ENCODE results near the gene PIGL. TPM values are rescaled to one million over a fixed set of nuclear protein-coding genes. Genes with fewer than 3 reads are reported as not detected.
"Not testable (repeated sequence)": the region's sequence is repeated elsewhere in the genome, so short reads cannot be mapped to it uniquely, and the experiment has no call there.

PIGL gene
- total RNA-seq, 1 donor: 33.4 TPM

DNA sequence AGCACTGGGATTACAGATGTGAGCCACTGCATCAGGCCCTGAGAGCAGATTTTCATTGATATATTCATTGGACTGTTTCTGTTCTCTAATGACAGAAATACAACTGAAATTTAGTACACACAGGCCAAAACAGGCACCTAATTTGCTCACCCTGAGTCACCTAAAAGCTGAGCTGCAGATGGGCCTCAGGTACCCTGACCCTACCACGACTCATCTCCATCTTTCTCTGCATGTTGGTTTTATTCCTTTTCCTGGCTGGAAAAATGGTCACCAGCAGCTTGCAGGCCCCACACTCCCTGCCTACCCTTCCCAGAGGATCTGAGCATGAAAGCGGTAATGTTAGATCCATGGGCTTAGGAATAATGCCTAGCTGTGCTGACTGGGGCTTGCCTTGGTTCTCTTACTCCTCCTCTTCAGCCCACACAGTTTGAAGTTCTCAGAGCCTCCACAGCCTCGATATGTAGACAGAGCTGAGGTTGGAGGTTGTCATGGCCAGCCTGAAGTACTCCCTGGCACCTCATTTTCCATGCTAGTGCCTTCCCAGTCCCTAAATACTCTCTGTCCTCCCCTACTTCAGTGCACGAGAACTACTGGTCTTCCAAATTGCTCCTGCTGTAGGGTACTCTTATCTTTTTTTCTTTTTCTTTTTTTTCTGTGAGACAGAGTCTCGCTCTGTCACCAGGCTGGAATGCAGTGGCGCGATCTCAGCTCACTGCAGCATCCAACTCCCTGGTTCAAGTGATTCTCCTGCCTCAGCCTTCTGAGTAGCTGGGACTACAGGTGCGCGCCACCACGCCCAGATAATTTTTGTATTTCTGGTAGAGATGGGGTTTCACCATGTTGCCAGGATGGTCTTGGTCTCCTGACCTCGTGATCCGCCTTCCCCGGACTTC lies 85.2 kb downstream of the PIGL start:
- DNase-seq (ENCODE audit: low read depth in 2 of 3, low spot score in 2 of 3): no peak

DNA sequence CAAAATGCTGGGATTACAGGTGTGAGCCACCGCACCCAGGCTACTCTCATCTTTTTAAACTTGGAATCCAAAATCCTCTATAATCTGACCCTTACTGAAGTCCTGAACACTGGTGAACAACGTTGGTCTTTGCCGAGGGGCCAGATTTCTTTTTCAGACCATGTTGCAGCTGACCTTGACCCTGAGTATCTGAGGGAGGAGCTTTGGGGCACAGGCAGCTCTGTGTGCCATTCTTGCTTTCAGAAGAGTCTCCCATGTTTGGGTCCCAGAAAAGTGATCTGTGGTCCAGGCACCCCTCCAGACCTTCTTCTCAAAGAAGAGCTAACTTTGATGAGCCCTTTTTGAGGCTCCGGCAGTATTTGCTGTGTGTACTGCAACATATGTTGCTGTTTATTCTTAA lies 85.8 kb downstream of the PIGL start:
- DNase-seq (ENCODE audit: low read depth in 2 of 3, low spot score in 2 of 3): no peak

DNA sequence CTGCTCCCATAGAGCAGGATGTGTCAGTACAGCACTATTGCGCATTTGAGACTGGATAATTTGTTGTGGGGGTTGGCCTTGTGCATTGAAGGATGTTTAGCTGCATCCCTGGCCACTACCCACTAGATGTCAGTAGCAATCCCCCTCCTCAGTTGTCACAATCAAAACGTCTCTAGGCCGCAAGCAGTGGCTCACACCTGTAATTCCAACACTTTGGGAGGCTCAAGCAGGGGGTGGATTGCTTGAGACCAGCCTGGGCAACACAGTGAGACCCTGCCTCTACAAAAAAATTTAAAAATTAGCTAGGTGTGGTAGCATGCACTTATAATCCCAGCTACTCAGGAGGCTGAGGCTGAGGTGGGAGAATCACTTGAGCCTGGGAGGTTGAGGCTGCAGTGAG lies 87.8 kb downstream of the PIGL start:
- DNase-seq (ENCODE audit: low read depth in 2 of 3, low spot score in 2 of 3): peak in 2 of 3 donors; percentile 27 to 47

DNA sequence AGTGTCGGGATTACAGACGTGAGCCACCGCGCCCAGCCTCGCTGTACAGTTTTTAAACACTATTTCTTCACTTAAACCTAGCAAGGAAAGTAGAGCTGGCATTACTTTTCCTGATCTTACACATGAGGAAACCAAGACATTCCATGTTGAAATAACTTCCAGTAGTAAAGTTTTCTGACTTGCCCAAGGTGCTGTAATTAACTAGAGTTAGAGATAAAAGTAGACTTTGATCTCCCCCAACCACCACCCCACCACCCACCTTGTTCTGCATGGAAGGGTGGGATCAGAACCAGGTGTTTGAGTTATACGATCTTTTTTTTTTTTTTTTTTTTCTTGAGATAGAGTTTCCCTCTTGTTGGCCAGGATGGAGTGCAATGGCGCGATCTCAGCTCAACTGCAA lies 89.2 kb downstream of the PIGL start:
- no peak for DNase-seq (ENCODE audit: low read depth in 2 of 3, low spot score in 2 of 3)

DNA sequence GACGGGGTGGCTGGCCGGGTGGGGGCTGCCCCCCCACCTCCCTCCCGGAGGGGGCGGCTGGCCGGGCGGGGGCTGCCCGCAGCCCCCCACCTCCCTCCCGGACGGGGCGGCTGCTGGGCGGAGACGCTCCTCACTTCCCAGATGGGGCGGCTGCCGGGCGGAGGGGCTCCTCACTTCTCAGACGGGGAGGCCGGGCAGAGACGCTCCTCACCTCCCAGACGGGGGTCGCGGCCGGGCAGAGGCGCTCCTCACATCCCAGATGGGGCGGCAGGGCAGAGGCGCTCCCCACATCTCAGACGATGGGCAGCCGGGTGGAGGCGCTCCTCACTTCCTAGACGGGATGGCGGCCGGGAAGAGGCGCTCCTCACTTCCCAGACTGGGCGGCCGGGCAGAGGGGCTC lies 95.1 kb downstream of the PIGL start:
- not testable (repeated sequence) for DNase-seq (ENCODE audit: low read depth in 2 of 3, low spot score in 2 of 3)

DNA sequence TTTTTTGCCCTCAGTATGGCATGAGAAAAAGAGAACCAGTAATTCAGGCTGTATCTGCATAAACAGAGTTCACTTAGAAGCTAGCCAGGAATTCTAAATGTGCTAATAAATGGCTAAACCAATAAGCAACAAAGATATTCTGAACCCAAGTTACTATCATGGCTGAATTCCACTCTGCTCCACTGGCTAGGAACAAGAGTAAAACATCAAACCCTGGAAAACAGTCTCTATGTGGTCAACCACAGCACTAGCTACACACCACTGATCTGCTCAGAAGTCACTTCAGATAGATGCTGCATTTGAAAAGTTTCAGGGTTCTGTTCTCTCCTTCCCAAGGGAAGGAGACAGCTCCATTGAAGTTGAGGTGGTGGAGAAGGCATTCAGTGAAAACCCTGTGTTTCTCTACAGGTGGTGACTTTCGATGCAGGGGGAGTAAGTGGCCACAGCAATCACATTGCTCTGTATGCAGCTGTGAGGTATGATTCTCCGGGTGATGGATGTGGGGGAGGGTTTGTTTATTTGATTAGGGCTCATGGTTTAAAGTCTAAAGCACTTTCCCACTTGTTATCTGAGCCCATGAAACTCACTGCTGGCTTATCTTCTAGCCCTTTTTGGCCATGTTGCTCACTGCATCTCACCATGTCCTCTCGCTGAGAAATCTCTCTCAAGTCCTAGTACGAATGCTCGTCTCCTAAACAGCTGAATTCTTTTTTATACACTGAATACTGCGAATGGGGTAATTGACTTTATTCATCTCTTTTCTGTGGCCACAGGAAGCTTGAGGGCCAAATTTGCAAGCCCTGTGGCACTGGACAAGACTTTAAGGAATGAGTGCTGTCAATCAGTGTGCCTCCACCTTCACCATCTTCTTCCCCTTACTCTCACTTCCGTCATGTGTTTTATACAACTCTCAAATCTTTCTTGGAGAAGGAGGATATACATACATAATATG lies 96.4 kb downstream of the PIGL start:
- DNase-seq (ENCODE audit: low read depth in 2 of 3, low spot score in 2 of 3): no peak

DNA sequence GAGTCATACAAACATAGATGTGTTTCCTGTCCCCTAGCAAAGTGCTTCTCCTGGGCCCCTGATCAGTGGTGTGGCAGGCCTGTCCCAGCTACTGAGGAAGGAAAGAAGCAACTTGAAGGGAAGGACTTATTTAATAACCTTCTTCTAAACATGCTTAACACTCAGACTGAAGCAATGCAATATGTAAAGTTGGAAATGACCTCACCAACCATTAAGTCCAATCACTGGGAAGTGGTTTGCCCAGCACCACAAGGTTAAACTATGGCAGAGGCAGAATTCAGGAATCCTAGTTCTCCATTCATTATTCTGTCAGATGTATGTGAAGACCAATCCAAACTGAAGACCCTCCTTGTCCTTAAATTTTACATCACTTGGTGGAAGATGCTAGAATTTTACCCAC lies 97.2 kb downstream of the PIGL start:
- no peak for DNase-seq (ENCODE audit: low read depth in 2 of 3, low spot score in 2 of 3)

DNA sequence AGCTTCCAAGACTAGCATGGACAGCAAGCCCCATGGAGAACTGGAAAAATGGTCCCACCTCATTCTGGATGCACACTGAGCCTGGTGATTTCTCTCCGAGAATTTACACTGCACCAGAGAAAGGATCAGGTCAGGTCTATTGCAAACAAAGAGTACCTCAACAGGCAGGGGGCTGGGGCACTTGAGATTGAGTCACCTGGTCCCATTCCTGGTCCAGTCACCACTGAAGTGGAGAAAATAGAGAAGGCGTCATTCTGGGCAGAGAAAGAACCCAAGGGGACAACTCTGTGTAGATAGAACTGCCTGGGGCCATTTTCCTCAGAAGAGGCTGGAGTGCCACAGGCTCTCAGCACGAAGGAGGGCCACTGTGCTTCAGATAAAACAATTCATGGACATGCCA lies 97.8 kb downstream of the PIGL start:
- DNase-seq (ENCODE audit: low read depth in 2 of 3, low spot score in 2 of 3): no peak

DNA sequence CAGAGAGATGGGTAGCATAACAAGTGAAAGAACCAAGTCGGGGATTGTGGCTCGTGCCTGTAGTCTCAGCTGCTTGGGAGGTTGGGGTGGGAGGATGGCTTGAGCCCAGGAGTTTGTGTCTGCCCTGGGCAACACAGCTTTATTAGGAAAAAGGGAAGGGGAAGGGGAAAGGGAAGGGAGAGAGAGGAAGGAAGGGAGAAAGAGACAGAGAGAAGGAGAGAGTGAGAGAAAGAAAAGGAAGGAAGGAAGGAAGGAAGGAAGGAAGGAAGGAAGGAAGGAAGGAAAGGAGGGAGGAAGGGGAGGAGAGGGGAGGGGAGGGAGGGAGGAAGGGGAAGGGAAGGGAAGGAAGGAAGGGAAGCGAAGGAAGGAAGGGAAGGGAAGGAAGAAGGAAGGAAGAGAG lies 103.0 kb downstream of the PIGL start:
- no peak for DNase-seq (ENCODE audit: low read depth in 2 of 3, low spot score in 2 of 3)

DNA sequence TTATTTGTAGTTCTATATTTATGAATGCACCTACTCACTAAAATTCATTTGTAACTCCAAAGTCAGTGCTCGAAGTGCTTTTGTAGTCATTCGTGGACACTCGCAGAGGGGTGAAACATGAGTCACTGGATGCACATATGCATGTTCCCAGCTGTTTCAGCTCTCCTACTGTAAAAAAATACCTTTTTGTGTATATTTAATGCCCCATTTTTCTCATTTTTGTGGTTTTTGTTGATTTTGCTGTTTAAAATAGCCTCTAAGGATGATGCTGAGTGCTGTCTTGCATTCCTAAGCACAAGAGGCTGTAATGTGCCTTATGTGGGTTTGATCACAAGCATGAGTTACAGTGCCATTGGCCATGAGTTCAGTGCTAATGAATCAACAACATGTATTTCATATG lies 105.6 kb downstream of the PIGL start:
- DNase-seq (ENCODE audit: low read depth in 2 of 3, low spot score in 2 of 3): no peak

DNA sequence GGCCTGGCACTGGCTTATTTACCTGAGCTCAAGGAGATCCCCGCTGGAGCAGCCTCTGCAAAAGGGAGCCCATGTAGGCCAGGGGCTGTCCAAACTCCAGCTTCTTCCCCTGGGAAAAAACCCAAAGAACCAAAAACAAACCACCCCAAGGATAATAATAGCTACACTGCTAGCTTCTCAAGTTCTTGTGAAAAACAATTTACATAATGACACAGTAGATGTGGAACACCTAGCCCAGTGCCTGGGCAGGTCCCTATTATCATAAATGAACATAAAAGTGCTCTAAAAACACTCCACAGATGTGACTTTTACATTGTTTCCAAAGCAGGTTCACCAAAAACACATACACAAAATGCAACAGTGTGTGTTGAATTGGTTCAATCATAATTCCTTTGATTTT lies 109.0 kb downstream of the PIGL start:
- DNase-seq (ENCODE audit: low read depth in 2 of 3, low spot score in 2 of 3): no peak

DNA sequence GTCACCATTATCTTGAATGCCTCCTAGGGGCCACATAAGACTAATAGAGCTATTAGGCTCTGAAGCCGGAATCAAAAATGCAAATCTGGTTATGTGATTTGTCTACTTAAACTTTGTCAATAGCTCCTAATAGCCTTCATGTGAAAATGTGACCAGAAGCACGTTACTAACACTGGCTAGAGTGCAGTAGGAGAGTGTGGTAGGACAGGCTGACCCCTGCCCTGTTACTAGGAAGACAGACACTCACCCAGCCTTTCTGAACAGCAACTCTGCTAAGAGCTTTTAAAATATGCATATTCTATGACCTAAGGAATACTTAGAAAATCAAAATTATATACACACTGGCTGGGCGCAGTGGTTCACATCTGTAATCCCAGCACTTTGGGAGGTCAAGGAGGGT lies 110.0 kb downstream of the PIGL start:
- DNase-seq (ENCODE audit: low read depth in 2 of 3, low spot score in 2 of 3): no peak

DNA sequence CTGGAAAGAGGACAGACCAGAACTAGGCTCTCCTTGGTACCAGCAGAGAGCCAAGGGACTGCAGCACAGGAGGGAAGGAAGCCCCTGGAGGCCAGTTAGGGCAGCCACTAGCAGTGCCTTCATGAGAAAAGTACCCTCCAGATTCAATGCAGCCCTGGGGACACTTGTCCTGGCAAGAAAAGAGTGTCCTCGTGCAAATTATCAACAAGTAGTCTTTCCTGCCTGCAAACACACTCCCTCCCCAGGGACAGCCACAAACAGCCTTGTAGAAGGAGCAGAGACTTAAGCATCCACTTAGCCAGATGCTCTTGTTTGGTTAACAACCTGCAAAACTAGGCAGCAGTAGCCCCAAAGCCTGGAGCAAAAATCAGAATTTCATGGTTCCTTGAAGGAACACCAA lies 112.0 kb downstream of the PIGL start:
- DNase-seq (ENCODE audit: low read depth in 2 of 3, low spot score in 2 of 3): no peak

DNA sequence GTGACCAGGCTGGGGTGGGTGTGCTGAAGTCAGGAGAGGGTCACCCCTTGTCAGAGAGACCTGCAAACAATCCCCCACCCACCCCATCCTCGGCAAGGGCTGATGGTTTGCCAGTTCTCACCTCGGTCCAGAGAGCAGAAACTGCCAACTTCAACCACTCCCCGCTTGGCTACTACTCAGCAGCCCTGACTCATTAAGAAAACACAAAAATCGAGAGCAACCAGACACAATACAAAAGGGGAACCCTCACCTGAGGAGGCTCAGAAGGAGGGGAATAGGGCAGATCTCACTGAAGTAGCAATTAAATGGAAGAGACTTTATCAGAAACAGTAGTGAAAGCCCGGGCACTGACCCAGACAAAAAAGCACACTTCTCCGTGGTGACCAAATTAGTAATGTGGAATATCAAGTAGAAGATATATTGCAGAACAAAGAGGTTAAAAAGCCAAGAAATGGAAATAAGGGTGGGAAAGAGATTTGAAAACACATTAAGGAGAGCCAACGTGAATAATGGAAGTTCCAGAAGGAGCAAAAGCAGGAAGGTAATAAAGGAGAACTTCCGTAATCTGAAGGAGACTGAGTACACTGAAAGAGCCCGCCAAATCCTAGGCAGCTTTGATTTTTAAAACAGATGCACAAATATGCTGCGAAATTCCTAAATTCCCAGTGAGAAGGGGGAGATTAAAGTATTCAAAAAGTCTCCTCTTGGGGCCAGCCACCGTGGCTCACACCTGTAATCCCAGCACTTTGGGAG lies 112.7 kb downstream of the PIGL start:
- no peak for DNase-seq (ENCODE audit: low read depth in 2 of 3, low spot score in 2 of 3)

DNA sequence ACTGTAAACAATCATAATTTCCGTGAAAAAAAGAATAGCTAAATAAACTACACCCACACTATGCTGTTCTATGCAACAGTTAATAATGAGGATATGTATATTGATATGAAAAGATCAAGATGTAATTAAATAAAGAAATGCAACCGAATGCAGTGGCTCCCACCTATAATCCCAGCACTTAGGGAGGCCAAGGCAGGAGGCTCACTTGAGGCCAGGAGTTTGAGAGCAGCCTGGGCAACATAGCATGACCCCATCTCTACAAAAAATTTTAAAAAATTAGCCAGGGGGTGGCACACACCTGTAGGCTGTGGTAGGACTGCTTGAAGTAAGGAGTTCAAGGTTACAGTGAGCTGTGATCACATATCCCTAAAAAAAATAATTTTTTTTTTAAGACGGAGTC lies 121.4 kb downstream of the PIGL start:
- no peak for DNase-seq (ENCODE audit: low read depth in 2 of 3, low spot score in 2 of 3)

DNA sequence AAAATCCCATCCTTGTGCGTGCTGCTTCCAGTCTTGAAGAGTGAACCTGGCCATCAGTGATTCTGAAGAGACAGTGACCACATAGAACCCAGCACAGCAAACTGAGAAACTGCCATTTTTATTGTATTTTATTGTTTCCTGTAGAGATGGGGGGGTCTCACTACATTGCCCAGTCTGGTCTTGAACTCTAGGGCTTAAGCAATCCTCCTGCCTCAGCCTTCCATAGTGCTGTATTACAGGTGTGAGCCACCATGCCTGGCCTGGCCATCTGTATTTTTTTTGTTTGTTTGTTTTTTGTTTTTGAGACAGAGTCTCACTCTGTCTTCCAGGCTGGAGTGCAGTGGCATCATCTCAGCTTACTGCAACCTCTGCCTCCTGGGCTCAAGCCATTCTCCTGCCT lies 122.4 kb downstream of the PIGL start:
- DNase-seq (ENCODE audit: low read depth in 2 of 3, low spot score in 2 of 3): no peak

DNA sequence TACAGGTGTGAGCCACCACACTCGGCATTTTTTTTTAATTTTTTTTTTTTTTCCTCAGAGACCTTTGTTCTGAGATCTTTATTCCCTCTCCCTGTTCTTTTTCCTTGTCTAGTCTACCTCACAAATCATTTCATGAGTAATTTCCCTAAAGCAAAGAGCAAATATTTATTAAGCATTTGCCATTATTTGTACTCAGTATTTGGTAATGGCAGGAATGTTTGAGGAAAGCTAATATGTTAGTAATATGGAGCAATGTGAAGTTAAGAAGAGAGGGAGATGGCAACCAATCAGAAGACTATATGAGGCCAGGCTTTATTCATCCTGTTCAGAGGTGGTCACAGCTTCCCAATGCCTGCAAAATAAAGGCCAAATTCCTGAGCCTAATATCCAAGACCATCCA lies 122.9 kb downstream of the PIGL start:
- no peak for DNase-seq (ENCODE audit: low read depth in 2 of 3, low spot score in 2 of 3)

DNA sequence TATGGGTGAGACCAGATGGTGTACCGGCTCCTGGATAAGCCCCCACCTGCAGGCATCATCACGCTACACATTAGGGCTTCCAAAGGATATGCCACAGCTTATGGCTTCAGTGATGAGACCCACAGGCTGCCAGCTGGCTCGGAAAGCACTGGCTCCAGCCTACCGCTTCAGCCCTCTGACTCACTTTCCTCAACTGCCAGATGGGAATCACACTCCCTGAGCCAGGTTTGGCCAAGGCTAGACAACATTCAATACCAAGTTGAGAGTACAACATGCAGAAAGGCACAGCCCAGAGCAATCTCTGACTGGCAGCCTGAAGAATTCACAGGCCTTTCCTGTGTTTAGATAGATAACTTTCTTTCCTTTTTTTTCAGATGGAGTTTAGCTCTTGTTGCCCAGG lies 126.0 kb downstream of the PIGL start:
- no peak for DNase-seq (ENCODE audit: low read depth in 2 of 3, low spot score in 2 of 3)

DNA sequence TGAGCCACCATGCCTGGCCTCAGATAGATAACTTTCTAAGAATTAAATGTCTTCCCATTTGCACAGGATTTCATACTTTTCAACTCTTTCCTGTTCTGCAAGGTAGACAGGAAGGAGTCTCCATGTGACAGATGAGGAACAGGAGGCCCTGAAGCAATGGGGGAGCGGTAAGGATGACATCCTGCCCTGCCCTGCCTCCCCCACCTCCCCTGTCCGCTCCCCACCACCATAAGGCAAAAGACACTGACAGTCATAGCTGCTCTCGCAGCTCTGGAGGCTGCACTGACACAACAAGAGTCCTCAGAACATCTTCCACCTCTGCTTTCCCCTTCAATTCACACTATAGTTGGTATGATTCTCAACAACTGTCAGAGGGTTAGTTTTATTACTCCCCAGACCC lies 126.6 kb downstream of the PIGL start:
- no peak for DNase-seq (ENCODE audit: low read depth in 2 of 3, low spot score in 2 of 3)

DNA sequence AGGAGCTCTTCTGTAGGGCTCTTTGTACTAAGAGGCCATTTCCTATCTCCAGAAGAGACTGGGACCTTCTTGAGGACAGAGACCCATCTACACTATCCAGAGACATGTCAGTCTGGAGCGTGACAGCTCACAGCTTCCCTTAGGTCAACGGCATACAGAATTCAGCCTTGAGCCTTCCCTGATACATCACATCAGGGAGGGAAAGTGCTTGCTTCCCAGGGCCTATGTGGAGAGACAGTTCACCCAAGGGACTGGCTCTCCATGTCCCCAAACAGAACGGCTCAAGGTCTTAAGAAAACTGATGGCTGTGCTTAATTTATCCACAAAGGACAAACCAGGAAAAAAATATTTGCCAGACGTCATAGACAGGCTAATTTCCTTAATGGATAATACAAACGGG lies 128.6 kb downstream of the PIGL start:
- no peak for DNase-seq (ENCODE audit: low read depth in 2 of 3, low spot score in 2 of 3)

DNA sequence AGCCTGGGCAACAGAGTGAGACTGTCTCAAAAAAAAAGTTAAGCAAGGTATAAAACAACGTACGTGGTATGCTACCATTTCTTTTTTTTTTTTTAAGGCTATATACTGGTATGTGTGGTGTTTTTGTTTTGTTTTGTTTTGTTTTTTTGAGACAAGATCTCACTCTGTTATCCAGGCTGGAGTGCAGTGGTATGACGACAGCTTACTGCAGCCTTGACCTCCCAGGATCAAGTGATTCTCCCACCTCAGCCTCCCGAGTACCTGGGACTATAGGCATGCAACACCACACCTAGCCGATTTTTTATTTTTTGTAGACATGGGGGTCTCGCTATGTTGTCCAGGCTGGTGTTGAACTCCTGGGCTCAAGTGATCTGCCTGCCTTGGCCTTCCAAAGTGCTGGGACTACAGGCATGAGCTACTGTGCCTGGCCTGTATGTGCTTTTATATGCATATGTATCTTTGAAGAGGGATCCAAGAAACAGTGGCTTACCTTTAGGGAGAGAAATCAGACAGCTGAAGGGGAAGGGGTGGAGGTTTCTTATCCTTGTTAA lies 129.8 kb downstream of the PIGL start:
- no peak for DNase-seq (ENCODE audit: low read depth in 2 of 3, low spot score in 2 of 3)
